GM23248 (cell line): ENCODE data around the gene FURIN.

Experiments
- EZH2 ChIP-seq: fragments of 200-600 bp; sonication (generic); IDR thresholded peaks from 2 replicates; pipeline ENCODE4 v1.6.1; 2018; ENCODE audit warnings: antibody characterized with exemption, mild to moderate bottlenecking; ENCODE audit not compliant: insufficient read depth, poor library complexity, severe bottlenecking
- EZH2phosphoT487 ChIP-seq: fragments of 200-600 bp; sonication (generic); IDR thresholded peaks from 2 replicates; pipeline ENCODE4 v1.6.1; 2018; ENCODE audit warnings: antibody characterized with exemption, moderate library complexity, mild to moderate bottlenecking, low read depth; ENCODE audit not compliant: insufficient read depth

- TF ChIP-seq EZH2 (no peak), EZH2phosphoT487 (no peak)
Observed at GRCh38 chr15:90865702-90866101, 2.7 kb upstream of the FURIN start.
